ENCODE measurements around the gene ABCB11.
A peak's percentile ranks its signal among the peaks of the same experiment; 100 is the strongest.
"Not testable (repeated sequence)": the region's sequence is repeated elsewhere in the genome, so short reads cannot be mapped to it uniquely, and the experiment has no call there.

The ABCB11 gene

GRCh38 chr2:168889635-168890005 is 141.5 kb downstream of the ABCB11 start:
- H3K27me3 ChIP-seq (ENCODE audit: control insufficient read depth in 1 of 2, insufficient read depth in 2 of 2, low read length in 2 of 2) = no peaks in the 10 kb centered on the region
- H3K36me3 ChIP-seq (ENCODE audit: control insufficient read depth in 2 of 2, insufficient read depth in 2 of 2, low read length in 2 of 2) = no peaks in the 10 kb centered on the region
- H3K9me3 ChIP-seq (ENCODE audit: control insufficient read depth in 2 of 2, low read length in 2 of 2) = no peaks in the 10 kb centered on the region
- peaks cover 8% of the 10 kb centered on the region for H3K4me1 ChIP-seq (ENCODE audit: control insufficient read depth, insufficient read depth, low read length)
- no peak overlapping the region for H3K9ac ChIP-seq (ENCODE audit: low read length in 2 of 2)
- H3K4me3 ChIP-seq (ENCODE audit: low read length in 2 of 2) = peak overlapping the region; percentile 65 to 74
- H3K27ac ChIP-seq (ENCODE audit: low read length) = no peak overlapping the region

GRCh38 chr2:168884975-168885374 is 146.1 kb downstream of the ABCB11 start:
- H3K4me1 ChIP-seq (ENCODE audit: control insufficient read depth, insufficient read depth, low read length) = peaks cover 2% of the 10 kb centered on the region
- no peak overlapping the region for H3K9ac ChIP-seq (ENCODE audit: low read length in 2 of 2)
- H3K9me3 ChIP-seq (ENCODE audit: control insufficient read depth in 2 of 2, low read length in 2 of 2) = no peaks in the 10 kb centered on the region
- H3K36me3 ChIP-seq (ENCODE audit: control insufficient read depth in 2 of 2, insufficient read depth in 2 of 2, low read length in 2 of 2) = no peaks in the 10 kb centered on the region
- H3K27ac ChIP-seq (ENCODE audit: low read length) = no peak overlapping the region
- H3K4me3 ChIP-seq (ENCODE audit: low read length in 2 of 2) = no peak overlapping the region
- H3K27me3 ChIP-seq (ENCODE audit: control insufficient read depth in 1 of 2, insufficient read depth in 2 of 2, low read length in 2 of 2) = no peaks in the 10 kb centered on the region

GRCh38 chr2:168882163-168882562 is 149.0 kb downstream of the ABCB11 start:
- not testable (repeated sequence) for H3K4me1 ChIP-seq (ENCODE audit: control insufficient read depth, insufficient read depth, low read length); H3K27ac ChIP-seq (ENCODE audit: low read length); H3K36me3 ChIP-seq (ENCODE audit: control insufficient read depth in 2 of 2, insufficient read depth in 2 of 2, low read length in 2 of 2); H3K4me3 ChIP-seq (ENCODE audit: low read length in 2 of 2); H3K9ac ChIP-seq (ENCODE audit: low read length in 2 of 2); H3K9me3 ChIP-seq (ENCODE audit: control insufficient read depth in 2 of 2, low read length in 2 of 2); H3K27me3 ChIP-seq (ENCODE audit: control insufficient read depth in 1 of 2, insufficient read depth in 2 of 2, low read length in 2 of 2)

- Histone ChIP-seq H3K27me3 (ENCODE audit: control insufficient read depth in 1 of 2, insufficient read depth in 2 of 2, low read length in 2 of 2) (no peaks in the 10 kb centered on the region), H3K36me3 (ENCODE audit: control insufficient read depth in 2 of 2, insufficient read depth in 2 of 2, low read length in 2 of 2) (no peaks in the 10 kb centered on the region), H3K9ac (ENCODE audit: low read length in 2 of 2) (no peak overlapping the region), H3K27ac (ENCODE audit: low read length) (no peak overlapping the region), H3K9me3 (ENCODE audit: control insufficient read depth in 2 of 2, low read length in 2 of 2) (no peaks in the 10 kb centered on the region), H3K4me1 (ENCODE audit: control insufficient read depth, insufficient read depth, low read length) (no peaks in the 10 kb centered on the region), H3K4me3 (ENCODE audit: low read length in 2 of 2) (no peak overlapping the region)
These were observed 156.6 kb downstream of the ABCB11 start for GRCh38 chr2:168874368-168875054.

GRCh38 chr2:168870824-168871223 is 160.3 kb downstream of the ABCB11 start:
- H3K27ac ChIP-seq (ENCODE audit: low read length); H3K4me3 ChIP-seq (ENCODE audit: low read length in 2 of 2); H3K9me3 ChIP-seq (ENCODE audit: control insufficient read depth in 2 of 2, low read length in 2 of 2); H3K4me1 ChIP-seq (ENCODE audit: control insufficient read depth, insufficient read depth, low read length); H3K27me3 ChIP-seq (ENCODE audit: control insufficient read depth in 1 of 2, insufficient read depth in 2 of 2, low read length in 2 of 2); H3K9ac ChIP-seq (ENCODE audit: low read length in 2 of 2); H3K36me3 ChIP-seq (ENCODE audit: control insufficient read depth in 2 of 2, insufficient read depth in 2 of 2, low read length in 2 of 2): not testable (repeated sequence)

All from stomach smooth muscle (tissue), 2 donors.